Hematopoietic multipotent progenitor cell treated with erythropoietin and hydrocortisone succinate and interleukin-3 and kit ligand, for 15 days (in vitro differentiated cells): ENCODE results near the gene TTBK2.
"Not testable (repeated sequence)": the region's sequence is repeated elsewhere in the genome, so short reads cannot be mapped to it uniquely, and the experiment has no call there.

Experiments
- DNase-seq: peaks from one replicate; pipeline ENCODE4 v3.0.0-alpha.2; 2015; ENCODE audit warnings: low spot score

TTBK2 gene

GRCh38 chr15:42908538-42908937, 12.0 kb downstream of the TTBK2 start:
- DNase-seq, result no peak

DNA sequence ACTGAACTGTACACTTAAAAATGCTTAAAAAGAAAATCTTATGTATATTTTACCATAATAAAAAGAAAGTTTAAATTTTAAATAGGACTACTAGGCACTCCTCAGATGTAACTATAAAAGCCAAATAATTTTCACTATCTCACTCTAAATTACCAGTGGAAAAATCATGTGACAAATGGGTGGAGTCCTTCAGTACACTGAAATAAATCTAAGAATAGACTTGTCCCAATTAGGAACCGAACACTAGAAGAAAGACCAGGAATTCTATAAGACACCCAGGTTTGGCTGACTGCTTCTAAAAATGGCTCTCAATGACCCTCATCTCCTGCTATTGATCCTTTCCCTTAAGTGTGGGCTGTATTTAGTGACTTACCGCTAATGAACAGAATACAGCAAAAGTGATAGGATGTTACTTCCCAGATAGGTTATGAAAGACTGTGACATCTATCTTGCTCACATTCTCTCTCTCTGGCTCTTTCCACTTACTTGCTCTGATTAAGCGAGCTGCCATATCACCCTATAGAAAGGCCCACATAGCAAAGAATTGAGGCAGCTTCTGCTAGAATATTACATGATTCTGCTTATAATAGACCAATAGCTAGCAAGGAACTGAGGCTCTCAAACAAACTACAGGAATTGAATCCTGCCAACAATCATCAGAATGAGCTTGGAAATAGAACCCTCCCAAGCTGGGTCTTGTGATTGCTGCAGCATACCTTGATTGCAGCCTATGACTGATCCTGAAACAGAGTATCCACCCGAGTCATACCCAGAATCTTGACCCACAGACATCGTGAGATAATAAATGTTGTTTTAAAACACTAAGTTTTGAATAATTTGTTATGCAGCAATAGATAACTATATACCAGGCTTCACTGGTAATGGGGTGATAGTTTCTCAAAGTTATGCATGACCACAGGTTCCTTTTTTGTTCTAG, 16.9 kb downstream of the TTBK2 start:
- no peak for DNase-seq

DNA sequence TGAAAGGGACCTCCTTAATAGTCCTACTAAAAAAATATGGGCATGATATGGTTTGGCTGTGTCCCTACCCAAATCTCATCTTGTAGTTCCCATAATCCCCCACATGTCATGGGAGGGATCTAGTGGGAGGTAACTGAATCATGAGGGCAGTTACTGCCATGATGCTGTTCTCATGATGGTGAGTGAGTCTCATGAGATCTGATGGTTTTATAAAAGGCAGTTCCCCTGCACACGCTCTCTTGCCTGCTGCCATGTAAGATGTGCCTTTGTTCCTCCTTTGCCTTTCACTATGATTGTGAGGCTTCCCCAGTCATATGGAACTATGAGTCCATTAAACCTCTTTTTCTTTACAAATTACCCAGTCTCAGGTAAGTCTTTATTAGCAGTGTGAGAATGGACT, 26.7 kb downstream of the TTBK2 start:
- DNase-seq, result not testable (repeated sequence)

GRCh38 chr15:42891569-42891968, 29.0 kb downstream of the TTBK2 start:
- DNase-seq, result no peak

GRCh38 chr15:42890161-42890913, 30.2 kb downstream of the TTBK2 start:
- DNase-seq, result no peak

GRCh38 chr15:42887384-42887783, 33.2 kb downstream of the TTBK2 start:
- not testable (repeated sequence) for DNase-seq

DNA sequence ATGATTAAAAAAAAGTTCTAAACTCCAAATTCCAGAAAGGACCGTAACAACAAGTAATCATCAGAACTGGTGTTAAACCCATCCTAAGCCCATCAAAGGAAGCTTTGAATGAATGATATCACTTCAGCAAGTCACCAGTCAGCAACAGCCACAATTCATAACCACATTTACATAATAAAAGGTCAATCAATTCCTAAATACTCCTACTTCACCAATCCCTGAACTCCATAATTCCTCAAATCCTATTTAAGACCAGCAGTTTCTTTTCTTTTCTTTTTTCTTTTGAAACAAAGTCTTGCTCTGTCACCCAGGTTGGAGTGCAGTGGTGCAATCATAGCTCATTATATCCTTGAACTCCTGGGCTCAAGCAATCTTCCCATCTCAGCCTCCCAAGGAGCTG, 40.5 kb downstream of the TTBK2 start:
- DNase-seq, result no peak

DNA sequence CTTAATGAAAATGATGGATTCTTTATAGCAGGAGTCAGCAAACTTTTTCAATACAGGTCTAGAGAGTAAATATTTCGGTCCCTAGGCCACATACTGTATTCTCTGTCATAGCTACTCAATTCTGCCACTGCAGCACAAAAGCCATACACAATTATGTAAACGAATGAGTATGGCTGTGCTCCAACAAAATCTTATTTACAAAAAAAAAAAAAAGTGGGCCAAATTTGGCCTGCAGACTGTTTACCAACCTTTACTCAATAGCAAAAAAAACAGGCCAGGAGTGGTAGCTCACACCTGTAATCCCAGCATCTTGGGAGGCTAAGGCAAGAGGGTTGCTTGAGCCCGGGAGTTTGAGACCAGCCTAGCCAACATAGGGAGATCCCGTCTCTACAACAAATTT, 41.1 kb downstream of the TTBK2 start:
- DNase-seq, result no peak

- no peak for DNase-seq
Observed at GRCh38 chr15:42876224-42876623, 44.4 kb downstream of the TTBK2 start.

DNA sequence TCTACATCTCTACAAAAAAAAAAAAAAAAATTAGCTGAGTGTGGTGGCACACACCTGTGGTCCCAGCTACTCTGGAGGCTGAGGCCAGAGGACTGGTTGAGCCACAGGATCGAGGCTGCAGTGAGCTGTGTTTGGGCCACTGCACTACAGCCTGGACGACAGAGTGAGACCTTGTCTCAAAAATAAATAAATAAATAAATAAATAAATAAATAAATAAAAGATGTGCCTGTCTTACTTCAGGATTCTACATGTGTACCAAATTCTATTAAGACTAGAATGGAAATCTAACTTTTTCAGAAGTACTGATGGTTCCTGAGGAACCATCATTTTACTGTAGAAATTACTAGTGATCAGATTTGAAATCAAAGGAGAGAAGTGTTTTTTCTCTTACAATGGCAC, 51.9 kb downstream of the TTBK2 start:
- no peak for DNase-seq

DNA sequence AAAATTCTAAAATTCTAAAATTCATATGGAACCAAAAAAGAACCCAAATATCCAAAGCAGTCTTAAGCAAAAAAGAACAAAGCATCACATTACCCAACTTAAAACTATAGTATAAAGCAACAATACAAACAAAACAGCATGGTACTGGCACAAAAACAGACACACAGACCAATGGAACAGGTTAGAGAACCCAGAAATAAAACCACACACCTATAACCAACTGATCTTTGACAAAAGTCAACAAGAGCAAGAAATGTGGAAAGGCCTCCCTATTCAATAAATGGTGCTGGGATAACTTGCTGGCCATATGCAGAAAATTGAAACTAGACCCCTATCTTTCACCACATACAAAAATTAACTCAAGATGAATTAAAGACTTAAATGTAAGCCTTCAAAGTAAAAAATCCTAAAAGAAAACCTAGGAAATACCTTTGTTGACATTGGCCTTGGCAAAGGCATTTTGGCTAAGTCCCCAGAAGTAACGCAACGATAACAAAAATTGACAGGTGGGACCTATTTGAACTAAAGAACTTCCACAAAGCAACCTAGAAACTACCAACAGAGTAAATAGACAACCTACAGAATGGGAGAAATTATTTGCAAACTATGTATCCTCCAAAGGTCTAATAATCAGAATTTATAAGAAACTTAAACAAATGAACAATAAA, 56.9 kb downstream of the TTBK2 start:
- no peak for DNase-seq

GRCh38 chr15:42858999-42859789, 61.4 kb downstream of the TTBK2 start:
- no peak for DNase-seq

- DNase-seq, result no peak
Observed at GRCh38 chr15:42858540-42858939, 62.0 kb downstream of the TTBK2 start.

DNA sequence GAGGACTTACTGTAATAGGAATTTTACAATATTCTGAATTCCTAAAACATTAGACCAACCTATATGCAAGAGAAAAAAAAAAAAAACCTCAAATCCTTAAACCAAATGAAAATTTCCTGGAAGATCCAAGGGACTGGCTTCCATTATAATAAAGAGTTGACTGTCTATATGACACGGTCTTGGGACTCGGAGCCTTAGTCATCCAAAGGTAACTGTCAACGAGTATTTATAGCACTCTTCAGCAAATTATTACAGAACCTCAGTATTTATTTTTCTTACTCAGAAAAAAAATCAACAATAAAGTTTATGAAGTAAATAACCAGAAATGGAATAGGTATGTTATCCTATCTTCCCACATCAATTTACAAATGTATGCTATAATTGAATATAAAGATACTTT, 66.0 kb downstream of the TTBK2 start:
- no peak for DNase-seq

GRCh38 chr15:42849836-42850235, 70.7 kb downstream of the TTBK2 start:
- DNase-seq, result no peak

- DNase-seq, result no peak
Observed at GRCh38 chr15:42848846-42849245, 71.7 kb downstream of the TTBK2 start.

DNA sequence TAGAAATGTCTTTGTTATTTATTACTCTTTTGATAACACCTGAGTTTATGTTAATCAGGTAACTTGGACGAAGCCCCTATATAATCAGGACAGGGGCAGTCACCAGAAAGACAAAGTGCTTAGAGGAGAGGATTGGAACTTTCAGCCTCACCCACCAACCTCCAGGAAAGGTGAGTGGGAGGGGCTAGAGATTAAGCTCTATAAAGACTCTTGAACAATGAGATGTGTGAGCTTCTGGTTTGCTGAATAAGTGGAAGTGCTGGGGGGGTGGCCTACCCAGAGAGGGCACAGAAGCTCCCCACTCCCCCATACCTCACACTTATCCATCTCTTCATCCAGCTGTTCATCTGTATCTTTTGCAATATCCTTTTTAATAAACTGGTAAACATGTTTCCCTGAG, 73.9 kb downstream of the TTBK2 start:
- DNase-seq, result no peak

DNA sequence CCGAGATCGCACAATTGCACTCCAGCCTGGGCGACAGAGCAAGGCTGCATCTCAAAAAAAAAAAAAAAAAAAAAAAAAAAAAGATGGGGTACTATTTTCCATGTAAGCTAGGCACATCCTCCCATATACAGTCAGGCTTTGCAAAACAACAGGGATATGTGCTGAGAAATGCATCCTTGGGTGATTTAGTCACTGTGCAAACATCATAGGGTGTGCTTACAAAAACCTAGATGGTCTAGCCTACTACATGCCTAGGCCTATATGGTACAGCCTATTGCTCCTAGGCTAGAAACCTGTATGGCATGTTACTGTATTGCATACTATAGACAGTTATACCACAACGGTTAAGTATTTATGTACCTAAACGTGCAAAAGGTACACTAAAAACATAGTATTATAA, 75.0 kb downstream of the TTBK2 start:
- DNase-seq, result no peak

GRCh38 chr15:42843699-42844098, 76.9 kb downstream of the TTBK2 start:
- DNase-seq, result no peak

- DNase-seq, result no peak
Observed at GRCh38 chr15:42836251-42836650, 84.3 kb downstream of the TTBK2 start.

- no peak for DNase-seq
Observed at GRCh38 chr15:42832576-42832975, 88.0 kb downstream of the TTBK2 start.
